ENCODE results near the gene MAPT. TPM values are rescaled to one million over a fixed set of nuclear protein-coding genes. Genes with fewer than 3 reads are reported as not detected.

Gene MAPT
- total and polyA plus RNA-seq, 2 of the 4 experiments (the other 2 are of a cell fraction): 0.18 to 0.19 TPM

DNA sequence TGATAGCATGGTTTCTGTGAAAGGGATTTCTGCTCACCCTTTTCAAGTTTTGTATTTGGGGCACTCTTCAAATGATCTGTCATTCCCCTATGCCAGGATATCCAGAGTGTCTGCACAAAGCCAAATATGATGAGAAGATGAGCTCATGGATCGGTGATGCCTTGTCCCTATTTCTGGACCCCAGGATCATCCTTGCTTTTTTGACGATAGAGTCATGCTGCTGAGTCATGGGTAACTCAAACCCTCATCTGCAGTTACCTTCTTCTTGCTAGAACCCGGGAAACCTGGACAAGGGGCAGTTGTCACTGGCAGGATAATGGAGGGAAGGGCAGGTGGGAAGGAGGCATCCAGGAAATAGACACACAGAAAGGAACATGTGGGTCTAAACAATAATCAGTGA, 17.8 kb upstream of the MAPT start:
- H3K4me1 ChIP-seq (ENCODE audit: control insufficient read depth, insufficient read depth, low read length): no peaks in the 10 kb centered on the region
- H2BK15ac ChIP-seq (ENCODE audit: low read depth, low read length): no peak overlapping the region
- H3K23ac ChIP-seq (ENCODE audit: low read depth, low read length): no peak overlapping the region
- H3K4me2 ChIP-seq (ENCODE audit: low read depth, low read length): no peak overlapping the region
- H2AK9ac ChIP-seq (replicated peaks; ENCODE audit: low read depth, low read length, poor library complexity): no peak overlapping the region
- H3K4me3 ChIP-seq (ENCODE audit: insufficient read depth, low read depth, low read length): no peak overlapping the region
- H3K18ac ChIP-seq (ENCODE audit: low read depth, low read length): no peak overlapping the region
- no peak overlapping the region for H2AK5ac ChIP-seq (ENCODE audit: low read depth, low read length)
- POLR2A ChIA-PET (ENCODE audit: unreplicated experiment): no interaction called here
- CTCF ChIA-PET: no interaction called here
- no peak overlapping the region for H3K14ac ChIP-seq (replicated peaks; ENCODE audit: low read depth, low read length)
- TF ChIP-seq, protein P1, sequence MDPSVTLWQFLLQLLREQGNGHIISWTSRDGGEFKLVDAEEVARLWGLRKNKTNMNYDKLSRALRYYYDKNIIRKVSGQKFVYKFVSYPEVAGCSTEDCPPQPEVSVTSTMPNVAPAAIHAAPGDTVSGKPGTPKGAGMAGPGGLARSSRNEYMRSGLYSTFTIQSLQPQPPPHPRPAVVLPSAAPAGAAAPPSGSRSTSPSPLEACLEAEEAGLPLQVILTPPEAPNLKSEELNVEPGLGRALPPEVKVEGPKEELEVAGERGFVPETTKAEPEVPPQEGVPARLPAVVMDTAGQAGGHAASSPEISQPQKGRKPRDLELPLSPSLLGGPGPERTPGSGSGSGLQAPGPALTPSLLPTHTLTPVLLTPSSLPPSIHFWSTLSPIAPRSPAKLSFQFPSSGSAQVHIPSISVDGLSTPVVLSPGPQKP (IDR thresholded peaks at IDR 0.05; ENCODE audit: borderline replicate concordance, low read depth, low read length): no peak
- TF ChIP-seq MAFK (IDR thresholded peaks at IDR 0.05; ENCODE audit: low read depth, low read length) (no peak), CEBPB (IDR thresholded peaks at IDR 0.05; ENCODE audit: low read depth, low read length) (no peak), NFE2L2 (IDR thresholded peaks at IDR 0.05; ENCODE audit: low read depth, low read length) (no peak), BHLHE40 (IDR thresholded peaks at IDR 0.05; ENCODE audit: low read depth, low read length) (no peak), SMC3 (IDR thresholded peaks at IDR 0.05; ENCODE audit: low read depth, low read length) (no peak)
- H4K8ac ChIP-seq (ENCODE audit: low read depth in 2 of 2, low read length in 2 of 2): no peak overlapping the region
- no peaks in the 10 kb centered on the region for H3K79me1 ChIP-seq (ENCODE audit: low read depth in 1 of 2, low read length in 2 of 2)
- H2BK20ac ChIP-seq (ENCODE audit: low read depth, low read length): no peak overlapping the region
- dilution Hi-C loops (cut with HindIII; ENCODE audit: low sequenced_read_pairs, unreplicated experiment): no loop called here
- H3K9me3 ChIP-seq (ENCODE audit: control insufficient read depth, insufficient read depth, low read length): peaks cover 3% of the 10 kb centered on the region; the same call in 1 of the 2 replicates
- no peak for DNase-seq
- BruUV-seq (replicated peaks): no TSS peak
- no peak for ATAC-seq (ENCODE audit: low read depth)
- H4K91ac ChIP-seq (ENCODE audit: insufficient read depth, low read depth, low read length): no peak overlapping the region
- no peak overlapping the region for H3K27ac ChIP-seq (ENCODE audit: insufficient read depth, low read length)
- H3K36me3 ChIP-seq (ENCODE audit: control insufficient read depth, insufficient read depth, low read length): no peaks in the 10 kb centered on the region
- peaks cover 11% of the 10 kb centered on the region for H3K27me3 ChIP-seq (ENCODE audit: control insufficient read depth, insufficient read depth, low read length)
- H2AFZ ChIP-seq (replicated peaks; ENCODE audit: low read length, poor library complexity): no peak overlapping the region
- H3K9ac ChIP-seq (ENCODE audit: low read depth, low read length): no peak overlapping the region
- no peak overlapping the region for H4K5ac ChIP-seq (ENCODE audit: low read depth, low read length)
- H2BK120ac ChIP-seq (ENCODE audit: low read depth, low read length): no peak overlapping the region
- no peaks in the 10 kb centered on the region for H3K9me1 ChIP-seq (ENCODE audit: insufficient read depth, low read length)
- intact Hi-C loops (cut with micrococcal nuclease): no loop called here
- no peak overlapping the region for H3K4ac ChIP-seq (ENCODE audit: low read depth, low read length)
- no peak overlapping the region for H2BK5ac ChIP-seq (ENCODE audit: low read depth, low read length, poor library complexity, severe bottlenecking)
- H4K20me1 ChIP-seq (ENCODE audit: insufficient read depth, low read length): no peaks in the 10 kb centered on the region
- in situ Hi-C loops (cut with MboI; ENCODE audit: low sequenced_read_pairs): no loop called here
- H3K56ac ChIP-seq (ENCODE audit: extremely low read depth, insufficient read depth, low read length): no peak overlapping the region
- WGBS, 2 experiments (ENCODE audit: extremely low coverage in 2 of 2, insufficient read length in 1 of 2): no CpG with 5 or more reads among the region's 3 CpGs

Data from IMR-90 (cell line).